H1 (cell line): ENCODE results near the gene RGL1. TPM values are rescaled to one million over a fixed set of nuclear protein-coding genes. Genes with fewer than 3 reads are reported as not detected.

Experiments used
- CTCF ChIA-PET: fragments of 300-600 bp; sonication (Branson Sonifier 250); formaldehyde crosslinking; loops from one replicate; lab custom pipeline; 2021; ENCODE audit not compliant: partially characterized antibody; lab: Charles Lee
- POLR2A ChIA-PET: fragments of 300-600 bp; sonication (Branson Sonifier 250); formaldehyde crosslinking; loops from one replicate; lab custom pipeline; 2021; ENCODE audit warnings: inconsistent platforms; ENCODE audit not compliant: partially characterized antibody; lab: Charles Lee
- DNase-seq, 2 experiments: peaks; one replicate each; pipeline versions ENCODE4 v3.0.0 to v3.0.0-alpha.2; 2010 to 2022; ENCODE audit warnings: low spot score in 2 of 2, low read depth in 1 of 2, mixed read lengths in 1 of 2
- FAIRE-seq: peaks from 2 replicates; lab custom pipeline; 2011; peaks lifted over from hg19 to GRCh38; lab: Jason Lieb, UNC
- H2AFZ ChIP-seq: 2 replicates; pipeline ENCODE4 v1.8.1; 2012; ENCODE audit warnings: low read length, inconsistent platforms
- H2AK5ac ChIP-seq: 2 replicates; pipeline ENCODE4 v1.6.1; 2013; ENCODE audit warnings: low read depth, low read length
- H2BK120ac ChIP-seq: replicated peaks from 2 replicates; pipeline ENCODE3; 2013; ENCODE audit warnings: low read depth, low read length, inconsistent platforms
- H2BK12ac ChIP-seq: 2 replicates; pipeline ENCODE4 v1.6.1; 2013; ENCODE audit warnings: low read depth, low read length
- H2BK15ac ChIP-seq: 2 replicates; pipeline ENCODE4 v1.6.1; 2013; ENCODE audit warnings: low read length
- H2BK20ac ChIP-seq: 2 replicates; pipeline ENCODE4 v1.6.1; 2013; ENCODE audit warnings: low read length
- H2BK5ac ChIP-seq: 2 replicates; pipeline ENCODE4 v1.6.1; 2013; ENCODE audit warnings: low read depth, low read length
- H3K14ac ChIP-seq: 2 replicates; pipeline ENCODE4 v1.6.1; 2013; ENCODE audit warnings: inconsistent platforms; ENCODE audit not compliant: insufficient read length
- H3K18ac ChIP-seq: 2 replicates; pipeline ENCODE4 v1.6.1; 2013; ENCODE audit warnings: low read length; ENCODE audit errors: extremely low read depth
- H3K23ac ChIP-seq: 2 replicates; pipeline ENCODE4 v1.6.1; 2013; ENCODE audit warnings: inconsistent platforms; ENCODE audit not compliant: insufficient read length
- H3K23me2 ChIP-seq: 2 replicates; pipeline ENCODE4 v1.6.1; 2013; ENCODE audit warnings: low read depth, low read length
- H3K27ac ChIP-seq: 2 replicates; pipeline ENCODE4 v1.6.1; 2011; ENCODE audit warnings: low read depth, low read length, inconsistent platforms
- H3K27me3 ChIP-seq, 4 experiments: replicated peaks in 1 of 4; 1 replicate in 1 of 4; 2 replicates in 3 of 4; pipeline versions ENCODE4 v1.6.1 to v1.8.1; 2011 to 2013; ENCODE audit warnings: low read length in 3 of 4, mild to moderate bottlenecking in 3 of 4, inconsistent platforms in 2 of 4, mixed read lengths in 2 of 4, moderate library complexity in 1 of 4; ENCODE audit not compliant: control insufficient read depth in 3 of 4, insufficient read depth in 3 of 4; ENCODE audit errors: extremely low read depth in 1 of 4
- H3K36me3 ChIP-seq, 4 experiments: 2 replicates each; pipeline versions ENCODE4 v1.6.1 to v1.8.1; 2011 to 2013; ENCODE audit warnings: mild to moderate bottlenecking in 4 of 4, low read length in 3 of 4, moderate library complexity in 2 of 4, control low read depth in 1 of 4, inconsistent platforms in 1 of 4; ENCODE audit not compliant: insufficient read depth in 4 of 4, control insufficient read depth in 2 of 4
- H3K4ac ChIP-seq: replicated peaks from 2 replicates; pipeline ENCODE3; 2013; ENCODE audit warnings: low read length, low read depth, mixed read lengths, inconsistent platforms; ENCODE audit not compliant: insufficient read length
- H3K4me1 ChIP-seq, 4 experiments: replicated peaks in 1 of 4; 1 replicate in 1 of 4; 2 replicates in 3 of 4; pipeline versions ENCODE4 v1.6.1 to v1.8.1; 2011 to 2013; ENCODE audit warnings: low read length in 3 of 4, inconsistent platforms in 2 of 4, mixed read lengths in 1 of 4; ENCODE audit not compliant: insufficient read depth in 4 of 4, control insufficient read depth in 3 of 4
- H3K4me2 ChIP-seq, 2 experiments: 2 replicates each; pipeline versions ENCODE4 v1.6.1 to v1.8.1; 2011 to 2013; ENCODE audit warnings: low read depth in 2 of 2, low read length in 2 of 2, control low read depth in 1 of 2, inconsistent platforms in 1 of 2, mild to moderate bottlenecking in 1 of 2; ENCODE audit not compliant: insufficient read depth in 1 of 2
- H3K4me3 ChIP-seq, 4 experiments: fragments of 200-600, 300-600 bp in 1 of 4; sonication (generic), shearing (Covaris generic), sonication (Bioruptor Twin) in 1 of 4; 2 replicates each; pipeline versions ENCODE4 v1.5.1 to v1.8.1; 2011 to 2016; ENCODE audit warnings: low read length in 4 of 4, low read depth in 3 of 4, control low read depth in 2 of 4, inconsistent platforms in 2 of 4, mild to moderate bottlenecking in 2 of 4, mixed read lengths in 1 of 4, moderate library complexity in 1 of 4; ENCODE audit not compliant: insufficient read depth in 2 of 4; ENCODE audit errors: extremely low read depth in 1 of 4
- H3K56ac ChIP-seq: replicated peaks from 2 replicates; pipeline ENCODE3; 2013; ENCODE audit warnings: low read depth, mild to moderate bottlenecking, mixed read lengths, low read length, inconsistent platforms; ENCODE audit not compliant: insufficient read length
- H3K79me1 ChIP-seq: 2 replicates; pipeline ENCODE4 v1.6.1; 2013; ENCODE audit warnings: low read depth, low read length, control low read depth
- H3K79me2 ChIP-seq, 2 experiments: 2 replicates each; pipeline versions ENCODE4 v1.6.1 to v1.8.1; 2012 to 2013; ENCODE audit warnings: low read length in 2 of 2, mild to moderate bottlenecking in 2 of 2, inconsistent platforms in 1 of 2; ENCODE audit not compliant: insufficient read depth in 2 of 2, control insufficient read depth in 1 of 2
- H3K9ac ChIP-seq, 4 experiments: replicated peaks in 1 of 4; 1 replicate in 1 of 4; 2 replicates in 3 of 4; pipeline versions ENCODE4 v1.6.1 to v1.8.1; 2011 to 2013; ENCODE audit warnings: low read depth in 3 of 4, low read length in 3 of 4, control low read depth in 2 of 4, mild to moderate bottlenecking in 2 of 4, moderate library complexity in 2 of 4, inconsistent platforms in 1 of 4; ENCODE audit errors: extremely low read depth in 1 of 4
- H3K9me3 ChIP-seq, 2 experiments: 2 replicates each; pipeline versions ENCODE4 v1.6.1 to v1.8.1; 2012 to 2013; ENCODE audit warnings: mild to moderate bottlenecking in 2 of 2, moderate library complexity in 2 of 2, control low read depth in 1 of 2, inconsistent platforms in 1 of 2, low read depth in 1 of 2, low read length in 1 of 2, mixed read lengths in 1 of 2; ENCODE audit not compliant: insufficient read depth in 2 of 2
- H4K20me1 ChIP-seq, 2 experiments: replicated peaks in 1 of 2; 2 replicates each; pipeline versions ENCODE3 to v1.8.1; 2011 to 2013; ENCODE audit warnings: inconsistent platforms in 2 of 2, low read length in 2 of 2, mild to moderate bottlenecking in 1 of 2; ENCODE audit not compliant: insufficient read depth in 2 of 2, control insufficient read depth in 1 of 2
- H4K5ac ChIP-seq: 2 replicates; pipeline ENCODE4 v1.6.1; 2013; ENCODE audit warnings: low read length, low read depth, mixed read lengths, inconsistent platforms; ENCODE audit not compliant: insufficient read length
- H4K8ac ChIP-seq: 2 replicates; pipeline ENCODE4 v1.8.0; 2013; ENCODE audit warnings: mild to moderate bottlenecking, moderate library complexity, low read length, inconsistent platforms; ENCODE audit not compliant: insufficient read depth; ENCODE audit errors: extremely low read depth
- H4K91ac ChIP-seq: replicated peaks from 2 replicates; pipeline ENCODE3; 2013; ENCODE audit warnings: low read length, mixed read lengths, inconsistent platforms; ENCODE audit not compliant: insufficient read length
- ASH2L ChIP-seq: fragments of 200-600, 300-600 bp; sonication (generic); IDR thresholded peaks from one replicate; pipeline ENCODE4 v1.7.1; 2017; ENCODE audit warnings: low read length
- BACH1 ChIP-seq: IDR thresholded peaks from 2 replicates; pipeline ENCODE4 v1.6.1; 2012; ENCODE audit warnings: low read length, improper control_type of control experiment
- CBX8 ChIP-seq: fragments of 300-800, 300-1000 bp; sonication (generic); IDR thresholded peaks from 2 replicates; pipeline ENCODE4 v1.7.1; 2016; ENCODE audit warnings: low read depth, low read length, borderline replicate concordance
- CHD1 ChIP-seq: IDR thresholded peaks from 2 replicates; pipeline ENCODE4 v1.6.1; 2012; ENCODE audit warnings: low read depth, low read length, improper control_type of control experiment
- EP300 ChIP-seq, 2 experiments: IDR thresholded peaks; 1 replicate in 1 of 2; 2 replicates in 1 of 2; pipeline ENCODE4 v1.6.1; 2011 to 2012; ENCODE audit warnings: low read depth in 2 of 2, low read length in 2 of 2, mild to moderate bottlenecking in 2 of 2, borderline replicate concordance in 1 of 2, inconsistent platforms in 1 of 2, moderate library complexity in 1 of 2
- KDM4A ChIP-seq: IDR thresholded peaks from one replicate; pipeline ENCODE4 v1.7.1; 2012; ENCODE audit warnings: low read depth, mild to moderate bottlenecking, moderate library complexity, low read length, inconsistent platforms; ENCODE audit not compliant: severe bottlenecking
- MAFK ChIP-seq: IDR thresholded peaks from 2 replicates; pipeline ENCODE4 v1.6.1; 2012; ENCODE audit warnings: low read depth, mild to moderate bottlenecking, improper control_type of control experiment, low read length
- NANOG ChIP-seq: IDR thresholded peaks from 2 replicates; pipeline ENCODE4 v1.6.1; 2011; ENCODE audit warnings: low read length, low read depth, mild to moderate bottlenecking, inconsistent platforms; ENCODE audit not compliant: insufficient read depth, poor library complexity, severe bottlenecking
- POLR2AphosphoS5 ChIP-seq: IDR thresholded peaks from 2 replicates; pipeline ENCODE4 v1.6.1; 2011; ENCODE audit warnings: low read depth, low read length
- RAD21 ChIP-seq, 2 experiments: IDR thresholded peaks in 1 of 2; conservative IDR thresholded peaks in 1 of 2; 2 replicates each; pipeline ENCODE4 v1.6.1; 2011; ENCODE audit warnings: low read depth in 2 of 2, low read length in 2 of 2, improper control_type of control experiment in 1 of 2, inconsistent platforms in 1 of 2, mild to moderate bottlenecking in 1 of 2, moderate library complexity in 1 of 2
- RFX5 ChIP-seq: IDR thresholded peaks from 2 replicates; pipeline ENCODE4 v1.6.1; 2011; ENCODE audit warnings: low read depth, low read length, improper control_type of control experiment, borderline replicate concordance
- SIRT6 ChIP-seq: IDR thresholded peaks from one replicate; pipeline ENCODE4 v1.7.1; 2012; ENCODE audit warnings: low read length, inconsistent platforms
- SP1 ChIP-seq: IDR thresholded peaks from 2 replicates; pipeline ENCODE4 v1.6.1; 2011; ENCODE audit warnings: low read depth, low read length
- SP4 ChIP-seq: IDR thresholded peaks from 2 replicates; pipeline ENCODE4 v1.6.1; 2012; ENCODE audit warnings: low read length, inconsistent platforms
- TAF1 ChIP-seq: IDR thresholded peaks from 2 replicates; pipeline ENCODE4 v1.6.1; 2011; ENCODE audit warnings: mild to moderate bottlenecking, low read depth, low read length
- TEAD4 ChIP-seq: IDR thresholded peaks from 2 replicates; pipeline ENCODE4 v1.6.1; 2012; ENCODE audit warnings: low read depth, low read length, inconsistent platforms, mixed read lengths
- polyA plus RNA-seq, 7 experiments: library from polyadenylated mRNA; depleted of rRNA in 3 of 7; stranded (reverse) in 5 of 7; unstranded in 2 of 7; fragments of >200 nt in 5 of 7; fragments of 200-250 nt in 2 of 7; gene quantifications; 1 replicate in 5 of 7; 2 replicates in 1 of 7; 4 replicates in 1 of 7; pipeline versions ENCODE4 v1.2.1 to v1.2.3, GENCODE V29; 2011 to 2013; ENCODE audit warnings: missing spikeins in 2 of 7, mixed read lengths in 2 of 7
- total RNA-seq: library from RNA; stranded (reverse); fragmentation: NEBNext Ultra II Directional; extraction: Animal tissue kit (Norgen Biotek cat#: 25700); gene quantifications from 2 replicates; pipeline ENCODE4 v1.2.1, GENCODE V29; 2021

The RGL1 gene
- total and polyA plus RNA-seq, 2 of the 8 experiments (the other 6 are each of a cell fraction or from before 2014, with no cell fraction given) = 0.98 to 2.4 TPM

- Histone ChIP-seq H3K79me1 (no peaks in the 10 kb centered on the region), H3K4me2 (no peak overlapping the region), H2BK15ac (no peak overlapping the region), H2BK120ac (no peak overlapping the region), H2BK20ac (no peak overlapping the region), H3K4me3 (no peak overlapping the region), H3K79me2 (no peaks in the 10 kb centered on the region), H4K8ac (no peak overlapping the region), H2BK5ac (no peak overlapping the region), H3K4me1 (peaks cover 0 to 2% (median 0%) of the 10 kb centered on the region in 4 experiments; a peak in 2 of 7 replicates), H3K4ac (no peak overlapping the region), H3K27me3 (no peaks in the 10 kb centered on the region), H3K9me3 (no peaks in the 10 kb centered on the region), H2AK5ac (no peak overlapping the region), H3K27ac (no peak overlapping the region), H3K14ac (no peak overlapping the region), H3K36me3 (no peaks in the 10 kb centered on the region), H3K18ac (no peak overlapping the region), H2AFZ (no peak overlapping the region), H3K9ac (no peak overlapping the region), H3K23ac (no peak overlapping the region), H4K20me1 (no peaks in the 10 kb centered on the region), H4K91ac (no peak overlapping the region), H3K56ac (no peak overlapping the region), H4K5ac (no peak overlapping the region), H2BK12ac (no peak overlapping the region), H3K23me2 (no peaks in the 10 kb centered on the region)
- DNase-seq (no peak), FAIRE-seq (no peak)
- ChIA-PET CTCF (no interaction called here), POLR2A (no interaction called here)
- no peak for TF ChIP-seq POLR2AphosphoS5
- no peak for TF ChIP-seq MAFK
- no peak for TF ChIP-seq SP1
- no peak for TF ChIP-seq TEAD4
- no peak for TF ChIP-seq NANOG
- no peak for TF ChIP-seq EP300 (IDR thresholded peaks at IDR 0.05; ENCODE audit: borderline replicate concordance in 1 of 2, low read depth in 2 of 2, low read length in 2 of 2)
- no peak for TF ChIP-seq SP4
- TF ChIP-seq RAD21 (IDR thresholded peaks at IDR 0.05 in 1 of 2, conservative IDR thresholded peaks at IDR 0.05 in 1 of 2; ENCODE audit: low read depth in 2 of 2, low read length in 2 of 2) = no peak
- no peak for TF ChIP-seq CHD1
- no peak for TF ChIP-seq BACH1
- TF ChIP-seq RFX5 = no peak
- TF ChIP-seq CBX8 = no peak
- no peak for TF ChIP-seq SIRT6
- TF ChIP-seq TAF1 = no peak
- TF ChIP-seq ASH2L = no peak
- no peak for TF ChIP-seq KDM4A
These were observed 58.9 kb downstream of the RGL1 start for GRCh38 chr1:183863852-183864251.
